Parathyroid adenoma (tissue), 2 donors: ENCODE results near the gene SLC2A6.

ENCODE experiments used
- H2AFZ ChIP-seq: fragments of 300-600 bp; sonication (generic); one replicate; pipeline ENCODE4 v1.7.0; 2017; ENCODE audit warnings: antibody characterized with exemption, mild to moderate bottlenecking
- H3K27ac ChIP-seq: fragments of 300-600 bp; sonication (generic); one replicate; pipeline ENCODE4 v1.7.0; 2017
- H3K27me3 ChIP-seq: fragments of 300-600 bp; sonication (generic); one replicate; pipeline ENCODE4 v1.7.0; 2017; ENCODE audit warnings: low read length; ENCODE audit not compliant: control insufficient read depth, insufficient read depth
- H3K36me3 ChIP-seq: fragments of 300-600 bp; sonication (generic); one replicate; pipeline ENCODE4 v1.7.0; 2017; ENCODE audit warnings: low read length; ENCODE audit not compliant: control insufficient read depth, insufficient read depth
- H3K4me1 ChIP-seq: fragments of 300-600 bp; sonication (generic); one replicate; pipeline ENCODE4 v1.7.0; 2017; ENCODE audit warnings: control low read depth
- H3K4me2 ChIP-seq: fragments of 300-600 bp; sonication (generic); one replicate; pipeline ENCODE4 v1.7.0; 2017; ENCODE audit warnings: low read length
- H3K4me3 ChIP-seq: fragments of 300-600 bp; sonication (generic); one replicate; pipeline ENCODE4 v1.7.0; 2017; ENCODE audit warnings: low read depth, low read length
- H3K79me2 ChIP-seq: fragments of 300-600 bp; sonication (generic); one replicate; pipeline ENCODE4 v1.7.0; 2017; ENCODE audit warnings: control low read depth
- H3K9ac ChIP-seq: fragments of 300-600 bp; sonication (generic); one replicate; pipeline ENCODE4 v1.7.0; 2017; ENCODE audit warnings: mild to moderate bottlenecking
- H3K9me3 ChIP-seq: fragments of 300-600 bp; sonication (generic); one replicate; pipeline ENCODE4 v1.7.0; 2017; ENCODE audit warnings: low read length; ENCODE audit not compliant: control insufficient read depth
- TF ChIP-seq, protein P1 (sequence below): fragments of 300-600 bp; sonication (generic); IDR thresholded peaks from one replicate; pipeline ENCODE4 v1.7.0; 2017; ENCODE audit warnings: antibody characterized with exemption, mild to moderate bottlenecking
- donor health status: primary hyperparathyroidism.

Gene SLC2A6

DNA sequence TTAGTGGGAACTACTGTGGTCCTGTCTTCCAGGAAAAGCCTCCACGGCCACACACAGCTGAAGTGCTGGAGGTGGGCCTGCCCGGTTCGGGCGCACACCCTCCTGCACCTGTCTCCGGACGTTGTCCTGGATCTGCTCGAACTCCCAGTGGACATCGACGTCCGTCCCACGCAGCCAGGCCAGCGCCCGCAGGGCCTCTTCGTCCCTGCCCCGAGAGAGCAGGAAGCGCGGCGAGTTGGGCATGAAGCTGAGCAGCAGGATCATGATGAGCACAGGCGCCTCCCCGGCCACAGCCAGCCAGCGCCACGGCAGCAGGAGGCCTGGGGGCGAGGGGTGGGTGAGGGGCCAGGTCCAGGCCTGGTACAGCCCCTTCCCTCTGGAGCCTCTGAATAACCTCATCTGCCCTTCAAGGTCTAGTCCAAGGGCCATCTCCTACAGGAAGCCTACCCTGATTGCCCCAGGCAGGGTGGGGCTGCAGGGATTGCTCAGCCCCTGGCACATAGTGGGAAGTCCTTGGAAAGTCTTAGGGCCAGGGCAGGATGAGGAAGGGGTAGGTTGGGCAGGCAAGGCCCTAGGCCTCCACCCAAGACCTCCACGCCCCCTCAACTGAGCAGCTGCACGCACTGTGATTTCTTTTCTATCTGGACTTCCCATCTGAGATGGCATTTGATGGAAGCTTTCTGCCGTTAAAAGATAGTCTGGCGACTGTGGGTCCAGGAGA is 3.4 kb downstream of the SLC2A6 start:
- no peak overlapping the region for H3K27ac ChIP-seq
- peaks cover 6% of the 10 kb centered on the region for H3K4me1 ChIP-seq
- H3K79me2 ChIP-seq, result no peaks in the 10 kb centered on the region
- H3K9me3 ChIP-seq, result no peaks in the 10 kb centered on the region
- H3K36me3 ChIP-seq, result no peaks in the 10 kb centered on the region
- no peaks in the 10 kb centered on the region for H3K27me3 ChIP-seq
- no peak overlapping the region for H3K9ac ChIP-seq
- TF ChIP-seq, protein P1, sequence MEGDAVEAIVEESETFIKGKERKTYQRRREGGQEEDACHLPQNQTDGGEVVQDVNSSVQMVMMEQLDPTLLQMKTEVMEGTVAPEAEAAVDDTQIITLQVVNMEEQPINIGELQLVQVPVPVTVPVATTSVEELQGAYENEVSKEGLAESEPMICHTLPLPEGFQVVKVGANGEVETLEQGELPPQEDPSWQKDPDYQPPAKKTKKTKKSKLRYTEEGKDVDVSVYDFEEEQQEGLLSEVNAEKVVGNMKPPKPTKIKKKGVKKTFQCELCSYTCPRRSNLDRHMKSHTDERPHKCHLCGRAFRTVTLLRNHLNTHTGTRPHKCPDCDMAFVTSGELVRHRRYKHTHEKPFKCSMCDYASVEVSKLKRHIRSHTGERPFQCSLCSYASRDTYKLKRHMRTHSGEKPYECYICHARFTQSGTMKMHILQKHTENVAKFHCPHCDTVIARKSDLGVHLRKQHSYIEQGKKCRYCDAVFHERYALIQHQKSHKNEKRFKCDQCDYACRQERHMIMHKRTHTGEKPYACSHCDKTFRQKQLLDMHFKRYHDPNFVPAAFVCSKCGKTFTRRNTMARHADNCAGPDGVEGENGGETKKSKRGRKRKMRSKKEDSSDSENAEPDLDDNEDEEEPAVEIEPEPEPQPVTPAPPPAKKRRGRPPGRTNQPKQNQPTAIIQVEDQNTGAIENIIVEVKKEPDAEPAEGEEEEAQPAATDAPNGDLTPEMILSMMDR, result no peak
- no peak overlapping the region for H3K4me2 ChIP-seq
- no peak overlapping the region for H2AFZ ChIP-seq
- H3K4me3 ChIP-seq, result no peak overlapping the region

DNA sequence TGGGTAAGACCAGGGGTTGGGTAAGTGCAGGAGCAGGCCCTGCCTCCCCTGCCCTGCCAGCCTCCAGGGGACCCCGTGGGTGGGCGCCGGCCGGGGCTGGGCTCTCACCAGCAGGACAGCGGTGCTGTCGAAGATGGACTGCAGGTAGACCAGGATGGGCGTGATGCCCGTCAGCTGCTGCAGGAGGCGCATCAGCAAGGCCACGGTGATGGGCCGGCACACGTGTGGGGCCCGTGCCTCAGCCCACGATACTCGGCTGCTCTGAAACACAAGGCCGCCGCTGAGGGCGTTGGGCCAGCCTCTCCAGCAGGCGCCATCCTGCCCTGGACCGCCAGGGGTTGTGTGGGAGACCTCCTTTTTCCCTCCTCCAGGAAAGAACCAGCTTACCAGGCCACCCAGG is 4.0 kb downstream of the SLC2A6 start:
- Histone ChIP-seq H3K4me2 (no peak overlapping the region), H3K79me2 (no peaks in the 10 kb centered on the region), H3K27me3 (no peaks in the 10 kb centered on the region), H3K27ac (no peak overlapping the region), H3K4me1 (peaks cover 6% of the 10 kb centered on the region), H3K4me3 (no peak overlapping the region), H3K9ac (no peak overlapping the region), H3K36me3 (no peaks in the 10 kb centered on the region), H2AFZ (no peak overlapping the region), H3K9me3 (no peaks in the 10 kb centered on the region)
- TF ChIP-seq, protein P1, result no peak

DNA sequence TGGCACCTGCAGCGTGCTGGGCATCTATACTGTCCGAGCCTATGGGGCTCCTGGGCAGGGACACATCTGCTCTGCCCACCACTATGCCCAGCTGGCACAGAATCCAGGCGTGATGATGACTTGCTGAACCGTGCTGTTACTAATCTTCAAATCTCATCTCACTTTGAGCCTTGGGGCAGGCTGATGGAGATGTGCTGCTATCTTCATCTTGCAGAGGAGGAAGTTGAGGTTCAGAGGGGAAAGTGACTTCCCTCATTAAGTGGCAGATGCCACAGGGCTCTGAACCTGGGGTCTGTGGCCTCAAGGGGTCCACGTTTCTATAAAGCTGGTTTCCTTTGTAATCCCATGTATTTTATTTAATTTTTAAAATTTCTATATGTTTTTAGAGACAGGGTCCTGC is 4.7 kb downstream of the SLC2A6 start:
- Histone ChIP-seq H3K36me3 (no peaks in the 10 kb centered on the region), H3K9ac (no peak overlapping the region), H2AFZ (no peak overlapping the region), H3K4me2 (no peak overlapping the region), H3K79me2 (no peaks in the 10 kb centered on the region), H3K27ac (no peak overlapping the region), H3K4me1 (peaks cover 6% of the 10 kb centered on the region), H3K9me3 (no peaks in the 10 kb centered on the region), H3K27me3 (no peaks in the 10 kb centered on the region), H3K4me3 (no peak overlapping the region)
- TF ChIP-seq, protein P1, result no peak

DNA sequence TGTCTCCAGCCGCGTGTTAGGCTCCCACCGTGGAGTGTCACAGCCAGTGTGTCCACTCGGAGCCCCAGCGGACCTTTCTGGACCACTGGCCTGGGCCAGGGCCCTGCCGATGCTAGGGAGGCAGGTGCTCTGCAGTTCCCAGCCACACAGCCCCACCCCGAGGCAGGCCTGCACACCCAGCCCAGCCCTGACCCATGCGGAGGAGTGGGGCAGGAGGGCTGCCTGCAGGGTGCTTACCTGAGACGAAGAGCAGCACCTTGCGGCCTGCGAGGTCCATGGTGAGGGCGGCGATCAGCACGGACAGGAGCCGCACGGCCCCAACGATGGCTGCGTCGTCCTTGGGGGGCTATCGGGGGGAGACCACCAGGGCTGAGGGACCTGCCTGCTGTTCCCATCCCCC is 5.2 kb downstream of the SLC2A6 start:
- TF ChIP-seq, protein P1, result no peak

More for the DNA sequence above, 5.2 kb downstream of the SLC2A6 start:
- H2AFZ ChIP-seq, result no peak overlapping the region
- no peaks in the 10 kb centered on the region for H3K27me3 ChIP-seq
- H3K79me2 ChIP-seq, result no peaks in the 10 kb centered on the region
- no peaks in the 10 kb centered on the region for H3K36me3 ChIP-seq
- no peak overlapping the region for H3K4me3 ChIP-seq
- no peaks in the 10 kb centered on the region for H3K9me3 ChIP-seq
- H3K9ac ChIP-seq, result no peak overlapping the region
- peaks cover 6% of the 10 kb centered on the region for H3K4me1 ChIP-seq
- H3K4me2 ChIP-seq, result no peak overlapping the region
- no peak overlapping the region for H3K27ac ChIP-seq
